SK-N-SH treated with all-trans-retinoic acid at 6 μM for 48 hours (cell line): ENCODE data around the gene HPN.
A peak's percentile ranks its signal among the peaks of the same experiment; 100 is the strongest.

Experiments used
- ATAC-seq: fragments of 200-7000 bp; cut with Tn5 transposase; 3 replicates; pipeline ENCODE4 v1.9.1; 2020; ENCODE audit warnings: mild to moderate bottlenecking, moderate library complexity
- ARNTL ChIP-seq: fragments of 450-650 bp; formaldehyde crosslinking; IDR thresholded peaks from 2 replicates; pipeline ENCODE4 v1.5.0; 2020; ENCODE audit warnings: low read depth, mild to moderate bottlenecking, moderate library complexity, borderline replicate concordance
- BACH2 ChIP-seq: fragments of 250-450 bp; sonication (Bioruptor Pico); IDR thresholded peaks from 2 replicates; pipeline ENCODE4 v1.9.0; 2021; ENCODE audit warnings: mild to moderate bottlenecking, borderline replicate concordance
- CSDC2 ChIP-seq: fragments of 250-450 bp; sonication (Bioruptor Pico); IDR thresholded peaks from 2 replicates; pipeline ENCODE4 v1.5.0; 2020; ENCODE audit warnings: mild to moderate bottlenecking, moderate library complexity
- OSR1 ChIP-seq: fragments of 250-450 bp; sonication (Bioruptor Pico); IDR thresholded peaks from 2 replicates; pipeline ENCODE4 v1.8.0; 2022; ENCODE audit warnings: moderate library complexity, mild to moderate bottlenecking, inconsistent platforms
- PPARA ChIP-seq: fragments of 250-450 bp; sonication (Bioruptor Pico); IDR thresholded peaks from 2 replicates; pipeline ENCODE4 v1.5.0; 2020; ENCODE audit warnings: mild to moderate bottlenecking, borderline replicate concordance
- SNAI2 ChIP-seq: fragments of 250-450 bp; sonication (Bioruptor Pico); IDR thresholded peaks from 2 replicates; pipeline ENCODE4 v1.5.0; 2020; ENCODE audit warnings: mild to moderate bottlenecking, moderate library complexity
- TCF4 ChIP-seq: fragments of 250-450 bp; sonication (Bioruptor Pico); IDR thresholded peaks from 2 replicates; pipeline ENCODE4 v1.8.0; 2021; ENCODE audit warnings: mild to moderate bottlenecking, moderate library complexity, borderline replicate concordance
- TOX ChIP-seq: fragments of 250-450 bp; sonication (Bioruptor Pico); IDR thresholded peaks from 2 replicates; pipeline ENCODE4 v1.8.0; 2021; ENCODE audit warnings: mild to moderate bottlenecking, moderate library complexity, borderline replicate concordance
- ZC3H10 ChIP-seq: fragments of 250-450 bp; sonication (Bioruptor Pico); IDR thresholded peaks from 2 replicates; pipeline ENCODE4 v1.5.1; 2021; ENCODE audit warnings: mild to moderate bottlenecking, moderate library complexity
- ZFP30 ChIP-seq: fragments of 450-650 bp; formaldehyde crosslinking; IDR thresholded peaks from 2 replicates; pipeline ENCODE4 v1.5.0; 2022; ENCODE audit warnings: mild to moderate bottlenecking, moderate library complexity
- ZNF565 ChIP-seq: fragments of 450-650 bp; formaldehyde crosslinking; conservative IDR thresholded peaks from 2 replicates; pipeline ENCODE4 v1.5.0; 2020; ENCODE audit warnings: low read depth, mild to moderate bottlenecking, moderate library complexity
- ZNF8 ChIP-seq: fragments of 450-650 bp; formaldehyde crosslinking; IDR thresholded peaks from 2 replicates; pipeline ENCODE4 v1.5.0; 2020; ENCODE audit warnings: mild to moderate bottlenecking, moderate library complexity
- TF ChIP-seq, protein P1 (sequence below): fragments of 250-450 bp; sonication (Bioruptor Pico); IDR thresholded peaks from 2 replicates; pipeline ENCODE4 v1.8.0; 2020; ENCODE audit warnings: mild to moderate bottlenecking, moderate library complexity, borderline replicate concordance
- TF ChIP-seq, protein P2 (sequence below): fragments of 250-450 bp; sonication (Bioruptor Pico); IDR thresholded peaks from 2 replicates; pipeline ENCODE4 v1.5.1; 2020; ENCODE audit warnings: low read depth, mild to moderate bottlenecking, moderate library complexity
- TF ChIP-seq, protein P3 (sequence below): fragments of 250-450 bp; sonication (Bioruptor Pico); IDR thresholded peaks from 2 replicates; pipeline ENCODE4 v1.5.1; 2021; ENCODE audit warnings: mild to moderate bottlenecking, moderate library complexity
- TF ChIP-seq, protein P4 (sequence below): fragments of 250-450 bp; sonication (Bioruptor Pico); IDR thresholded peaks from 2 replicates; pipeline ENCODE4 v1.8.0; 2021; ENCODE audit warnings: low read depth, mild to moderate bottlenecking, moderate library complexity, borderline replicate concordance

HPN gene

DNA sequence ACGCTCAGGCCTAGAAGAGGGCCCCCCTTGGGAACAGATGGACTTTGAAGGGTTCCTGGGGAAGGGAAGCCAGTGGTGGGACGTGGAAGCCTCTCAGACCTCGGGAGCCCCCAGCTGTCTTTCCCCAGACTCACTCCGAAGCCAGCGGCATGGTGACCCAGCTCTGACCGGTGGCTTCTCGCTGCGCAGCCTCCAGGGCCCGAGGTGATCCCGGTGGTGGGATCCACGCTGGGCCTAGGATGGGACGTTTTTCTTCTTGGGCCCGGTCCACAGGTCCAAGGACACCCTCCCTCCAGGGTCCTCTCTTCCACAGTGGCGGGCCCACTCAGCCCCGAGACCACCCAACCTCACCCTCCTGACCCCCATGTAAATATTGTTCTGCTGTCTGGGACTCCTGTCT is 24.6 kb downstream of the HPN start (continued):
- TF ChIP-seq, protein P1, sequence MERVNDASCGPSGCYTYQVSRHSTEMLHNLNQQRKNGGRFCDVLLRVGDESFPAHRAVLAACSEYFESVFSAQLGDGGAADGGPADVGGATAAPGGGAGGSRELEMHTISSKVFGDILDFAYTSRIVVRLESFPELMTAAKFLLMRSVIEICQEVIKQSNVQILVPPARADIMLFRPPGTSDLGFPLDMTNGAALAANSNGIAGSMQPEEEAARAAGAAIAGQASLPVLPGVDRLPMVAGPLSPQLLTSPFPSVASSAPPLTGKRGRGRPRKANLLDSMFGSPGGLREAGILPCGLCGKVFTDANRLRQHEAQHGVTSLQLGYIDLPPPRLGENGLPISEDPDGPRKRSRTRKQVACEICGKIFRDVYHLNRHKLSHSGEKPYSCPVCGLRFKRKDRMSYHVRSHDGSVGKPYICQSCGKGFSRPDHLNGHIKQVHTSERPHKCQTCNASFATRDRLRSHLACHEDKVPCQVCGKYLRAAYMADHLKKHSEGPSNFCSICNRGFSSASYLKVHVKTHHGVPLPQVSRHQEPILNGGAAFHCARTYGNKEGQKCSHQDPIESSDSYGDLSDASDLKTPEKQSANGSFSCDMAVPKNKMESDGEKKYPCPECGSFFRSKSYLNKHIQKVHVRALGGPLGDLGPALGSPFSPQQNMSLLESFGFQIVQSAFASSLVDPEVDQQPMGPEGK: no peak
- TF ChIP-seq, protein P2, sequence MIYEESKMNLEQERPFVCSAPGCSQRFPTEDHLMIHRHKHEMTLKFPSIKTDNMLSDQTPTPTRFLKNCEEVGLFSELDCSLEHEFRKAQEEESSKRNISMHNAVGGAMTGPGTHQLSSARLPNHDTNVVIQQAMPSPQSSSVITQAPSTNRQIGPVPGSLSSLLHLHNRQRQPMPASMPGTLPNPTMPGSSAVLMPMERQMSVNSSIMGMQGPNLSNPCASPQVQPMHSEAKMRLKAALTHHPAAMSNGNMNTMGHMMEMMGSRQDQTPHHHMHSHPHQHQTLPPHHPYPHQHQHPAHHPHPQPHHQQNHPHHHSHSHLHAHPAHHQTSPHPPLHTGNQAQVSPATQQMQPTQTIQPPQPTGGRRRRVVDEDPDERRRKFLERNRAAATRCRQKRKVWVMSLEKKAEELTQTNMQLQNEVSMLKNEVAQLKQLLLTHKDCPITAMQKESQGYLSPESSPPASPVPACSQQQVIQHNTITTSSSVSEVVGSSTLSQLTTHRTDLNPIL (CRISPR knock-in tag): no peak

DNA sequence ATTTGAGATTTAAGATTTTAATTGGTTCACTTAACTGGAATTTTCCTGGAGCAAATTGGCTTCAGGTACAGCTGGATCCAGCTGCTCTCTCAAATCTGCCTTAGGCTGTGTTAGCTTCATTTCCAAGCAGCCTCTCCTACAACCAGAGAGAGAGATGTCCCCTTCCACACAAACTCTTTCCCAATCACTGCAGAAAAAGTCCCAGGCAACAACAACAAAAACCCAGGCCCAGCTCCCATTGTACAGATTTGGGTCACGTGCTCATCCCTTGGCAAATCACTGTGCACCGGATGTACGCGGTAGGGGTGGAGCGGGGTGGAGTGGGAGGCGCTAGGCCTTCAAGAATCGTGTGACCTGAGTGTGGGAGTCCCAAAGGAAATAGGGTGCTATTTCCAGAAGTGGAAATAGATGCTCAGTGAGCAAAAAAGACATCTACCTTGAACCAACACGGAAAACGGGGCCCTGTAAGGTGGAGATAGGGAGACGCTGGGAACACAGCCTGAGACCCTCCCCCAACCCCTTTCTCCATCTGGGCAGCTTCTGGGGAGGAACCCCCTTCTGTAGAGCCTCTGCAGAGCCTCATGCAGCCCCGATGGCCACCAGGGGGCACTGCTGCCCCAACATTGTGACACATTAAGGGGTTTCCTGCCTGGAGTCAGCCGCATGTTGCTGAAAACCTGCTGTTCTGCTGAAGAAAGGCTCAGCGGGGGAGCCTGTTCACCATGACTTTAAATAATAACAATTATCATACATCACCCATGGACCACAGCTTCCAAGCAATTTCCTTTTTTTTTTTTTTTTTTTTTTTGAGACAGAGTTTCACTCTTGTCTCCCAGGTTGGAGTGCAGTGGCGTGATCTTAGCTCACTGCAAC is 25.4 kb downstream of the HPN start:
- TF ChIP-seq ZNF8 (CRISPR knock-in tag): no peak
- TF ChIP-seq, protein P1: no peak
- TF ChIP-seq BACH2: no peak
- TF ChIP-seq TOX (CRISPR knock-in tag): no peak
- TF ChIP-seq OSR1 (CRISPR knock-in tag): no peak
- no peak for TF ChIP-seq ZNF565
- TF ChIP-seq CSDC2 (CRISPR knock-in tag): no peak
- TF ChIP-seq, protein P3, sequence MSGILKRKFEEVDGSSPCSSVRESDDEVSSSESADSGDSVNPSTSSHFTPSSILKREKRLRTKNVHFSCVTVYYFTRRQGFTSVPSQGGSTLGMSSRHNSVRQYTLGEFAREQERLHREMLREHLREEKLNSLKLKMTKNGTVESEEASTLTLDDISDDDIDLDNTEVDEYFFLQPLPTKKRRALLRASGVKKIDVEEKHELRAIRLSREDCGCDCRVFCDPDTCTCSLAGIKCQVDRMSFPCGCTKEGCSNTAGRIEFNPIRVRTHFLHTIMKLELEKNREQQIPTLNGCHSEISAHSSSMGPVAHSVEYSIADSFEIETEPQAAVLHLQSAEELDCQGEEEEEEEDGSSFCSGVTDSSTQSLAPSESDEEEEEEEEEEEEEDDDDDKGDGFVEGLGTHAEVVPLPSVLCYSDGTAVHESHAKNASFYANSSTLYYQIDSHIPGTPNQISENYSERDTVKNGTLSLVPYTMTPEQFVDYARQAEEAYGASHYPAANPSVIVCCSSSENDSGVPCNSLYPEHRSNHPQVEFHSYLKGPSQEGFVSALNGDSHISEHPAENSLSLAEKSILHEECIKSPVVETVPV (CRISPR knock-in tag): no peak
- no peak for TF ChIP-seq TCF4 (CRISPR knock-in tag)
- TF ChIP-seq PPARA: no peak
- peak; percentile 95 for ATAC-seq

DNA sequence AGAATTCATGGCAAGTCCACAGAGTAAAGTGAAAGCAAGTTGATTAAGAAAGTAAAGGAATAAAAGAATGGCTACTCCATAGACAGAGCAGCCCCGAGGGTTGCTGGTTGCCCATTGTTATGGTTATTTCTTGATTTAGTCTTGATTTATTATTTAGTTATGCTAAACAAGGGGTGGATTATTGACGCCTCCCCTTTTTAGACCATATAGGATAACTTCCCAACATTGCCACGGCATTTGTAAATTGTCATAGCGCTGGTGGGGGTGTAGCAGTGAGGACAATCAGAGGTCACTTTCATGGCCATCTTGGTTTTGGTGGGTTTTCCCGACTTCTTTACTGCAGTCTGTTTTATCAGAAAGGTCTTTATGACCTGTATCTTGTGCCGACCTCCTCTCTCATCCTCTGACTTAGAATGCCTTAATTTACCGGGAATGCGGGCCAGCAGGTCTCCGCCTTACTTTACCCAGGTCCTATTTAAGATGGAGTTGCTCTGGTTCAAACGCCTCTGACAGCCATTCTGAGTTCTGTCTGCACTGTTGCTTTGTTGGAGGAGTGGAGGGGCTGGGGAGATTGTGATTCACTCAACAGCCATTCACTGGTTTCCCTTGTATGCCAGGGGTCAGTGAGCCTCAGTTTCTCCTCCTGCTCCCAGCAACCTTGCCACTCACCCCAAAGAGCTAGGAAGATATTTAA is 27.6 kb downstream of the HPN start:
- ATAC-seq: no peak
- TF ChIP-seq ARNTL (no peak), TCF4 (CRISPR knock-in tag) (no peak), PPARA (no peak), ZC3H10 (no peak), TOX (CRISPR knock-in tag) (no peak), ZFP30 (CRISPR knock-in tag) (no peak), ZNF8 (CRISPR knock-in tag) (no peak), SNAI2 (CRISPR knock-in tag) (no peak)
- TF ChIP-seq, protein P2 (CRISPR knock-in tag): no peak

DNA sequence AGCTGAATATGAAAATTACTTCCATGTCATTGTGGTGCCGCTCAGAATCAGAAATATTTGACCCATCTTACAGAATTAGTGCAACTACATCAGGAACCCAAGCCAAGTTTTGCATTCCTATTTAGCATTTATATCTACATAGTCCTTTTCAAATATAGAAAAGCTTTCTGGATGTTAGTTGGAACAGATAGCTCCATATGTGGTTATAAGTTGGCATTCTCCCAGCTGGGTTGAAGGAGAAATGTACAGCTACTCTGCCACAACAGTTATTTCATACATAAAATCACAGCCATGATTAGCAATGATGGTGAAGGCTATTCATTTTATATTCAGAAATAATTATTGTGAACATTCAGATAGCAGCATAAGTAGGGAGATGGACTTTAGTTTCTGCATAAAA is 28.2 kb downstream of the HPN start:
- no peak for ATAC-seq
- no peak for TF ChIP-seq SNAI2 (CRISPR knock-in tag)
- TF ChIP-seq, protein P4, sequence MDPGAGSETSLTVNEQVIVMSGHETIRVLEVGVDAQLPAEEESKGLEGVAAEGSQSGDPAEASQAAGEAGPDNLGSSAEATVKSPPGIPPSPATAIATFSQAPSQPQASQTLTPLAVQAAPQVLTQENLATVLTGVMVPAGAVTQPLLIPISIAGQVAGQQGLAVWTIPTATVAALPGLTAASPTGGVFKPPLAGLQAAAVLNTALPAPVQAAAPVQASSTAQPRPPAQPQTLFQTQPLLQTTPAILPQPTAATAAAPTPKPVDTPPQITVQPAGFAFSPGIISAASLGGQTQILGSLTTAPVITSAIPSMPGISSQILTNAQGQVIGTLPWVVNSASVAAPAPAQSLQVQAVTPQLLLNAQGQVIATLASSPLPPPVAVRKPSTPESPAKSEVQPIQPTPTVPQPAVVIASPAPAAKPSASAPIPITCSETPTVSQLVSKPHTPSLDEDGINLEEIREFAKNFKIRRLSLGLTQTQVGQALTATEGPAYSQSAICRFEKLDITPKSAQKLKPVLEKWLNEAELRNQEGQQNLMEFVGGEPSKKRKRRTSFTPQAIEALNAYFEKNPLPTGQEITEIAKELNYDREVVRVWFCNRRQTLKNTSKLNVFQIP (CRISPR knock-in tag): no peak
- TF ChIP-seq, protein P1: no peak
